K562 (cell line): Measurements from ENCODE around the gene NUB1. TPM values are rescaled to one million over a fixed set of nuclear protein-coding genes. Genes with fewer than 3 reads are reported as not detected.

Source experiments
- CREB3 ChIP-seq: fragments of 450-650 bp; conservative IDR thresholded peaks from 2 replicates; pipeline ENCODE4 v1.6.1; 2016; ENCODE audit warnings: missing genetic modification characterization, low read depth, mild to moderate bottlenecking, missing compliant biosample characterization, moderate library complexity
- CREM ChIP-seq: IDR thresholded peaks from 2 replicates; pipeline ENCODE4 v1.6.1; 2014; ENCODE audit warnings: antibody characterized with exemption, low read depth
- ELF2 ChIP-seq: fragments of 250-450 bp; sonication (Bioruptor Pico); IDR thresholded peaks from 2 replicates; pipeline ENCODE4 v1.5.0; 2021; ENCODE audit warnings: mild to moderate bottlenecking
- FOXK2 ChIP-seq, 2 experiments: fragments of 450-650 bp; IDR thresholded peaks in 1 of 2; conservative IDR thresholded peaks in 1 of 2; 2 replicates each; pipeline ENCODE4 v1.6.1; 2016; ENCODE audit warnings: low read depth in 2 of 2, mild to moderate bottlenecking in 1 of 2
- HDAC8 ChIP-seq: fragments of 450-650 bp; IDR thresholded peaks from 2 replicates; pipeline ENCODE4 v1.6.1; 2016; ENCODE audit warnings: mild to moderate bottlenecking, missing genetic modification characterization, moderate library complexity, missing compliant biosample characterization
- JUND ChIP-seq, 2 experiments: IDR thresholded peaks; 2 replicates in 1 of 2; 3 replicates in 1 of 2; pipeline ENCODE4 v1.6.1; 2011; ENCODE audit warnings: borderline replicate concordance in 2 of 2, low read depth in 2 of 2, low read length in 2 of 2, improper control_type of control experiment in 1 of 2, missing biosample characterization in 1 of 2, missing genetic modification characterization in 1 of 2, missing genetic modification reagents in 1 of 2
- KAT7 ChIP-seq: sonication (generic); formaldehyde crosslinking; IDR thresholded peaks from 2 replicates; pipeline ENCODE4 v1.8.0; 2022; ENCODE audit warnings: missing genetic modification reagents, mild to moderate bottlenecking, borderline replicate concordance
- KLF16 ChIP-seq: IDR thresholded peaks from 2 replicates; pipeline ENCODE4 v1.6.1; 2016; ENCODE audit warnings: antibody characterized with exemption
- MED1 ChIP-seq: sonication (generic); formaldehyde crosslinking; IDR thresholded peaks from 2 replicates; pipeline ENCODE4 v1.8.1; 2023; ENCODE audit warnings: missing genetic modification reagents, borderline replicate concordance
- RB1 ChIP-seq: fragments of 450-650 bp; IDR thresholded peaks from 2 replicates; pipeline ENCODE4 v1.6.1; 2017; ENCODE audit warnings: low read depth, mild to moderate bottlenecking
- SNIP1 ChIP-seq: fragments of 450-650 bp; IDR thresholded peaks from 2 replicates; pipeline ENCODE4 v1.7.1; 2017; ENCODE audit warnings: low read depth, mild to moderate bottlenecking
- TRIM28 ChIP-seq: fragments of 450-650 bp; IDR thresholded peaks from 2 replicates; pipeline ENCODE4 v1.6.1; 2017
- XRCC3 ChIP-seq: fragments of 450-650 bp; IDR thresholded peaks from 2 replicates; pipeline ENCODE4 v1.6.1; 2017; ENCODE audit warnings: mild to moderate bottlenecking, moderate library complexity
- ZBTB49 ChIP-seq: sonication (generic); formaldehyde crosslinking; IDR thresholded peaks from 2 replicates; pipeline ENCODE4 v1.8.0; 2022; ENCODE audit warnings: missing genetic modification reagents, mild to moderate bottlenecking, borderline replicate concordance
- ZEB2 ChIP-seq: fragments of 450-650 bp; IDR thresholded peaks from 2 replicates; pipeline ENCODE4 v1.6.1; 2016
- ZFP36 ChIP-seq: fragments of 150-350 bp; IDR thresholded peaks from 2 replicates; pipeline ENCODE4 v1.6.1; 2018; ENCODE audit warnings: low read length, low read depth; ENCODE audit not compliant: partially characterized antibody
- ZNF12 ChIP-seq: sonication (generic); formaldehyde crosslinking; IDR thresholded peaks from 2 replicates; pipeline ENCODE4 v1.4.0; 2020; ENCODE audit warnings: mild to moderate bottlenecking, missing genetic modification reagents
- polyA plus RNA-seq, 8 experiments: library from polyadenylated mRNA; depleted of rRNA in 4 of 8; stranded (reverse) in 5 of 8; unstranded in 3 of 8; fragments of >200 nt; fragmentation: Nextera tagmentation in 2 of 8; fragmentation: Illumina TruSeq in 1 of 8; extraction: Ambion mirVana in 2 of 8; extraction: Trizol in 1 of 8; gene quantifications; 2 replicates each; pipeline versions ENCODE4 v1.2.1 to v1.2.3, GENCODE V29; 2011 to 2014; ENCODE audit warnings: inconsistent platforms in 1 of 8, missing spikeins in 1 of 8
- total RNA-seq, 7 experiments: library from RNA; depleted of rRNA in 6 of 7; stranded (reverse); fragments of >200 nt in 6 of 7; fragmentation: Illumina TruSeq in 2 of 7; extraction: Trizol in 2 of 7; gene quantifications; 2 replicates each; pipeline versions ENCODE4 v1.2.1 to v1.2.3, GENCODE V29; 2011 to 2021; ENCODE audit warnings: low replicate concordance in 1 of 7
- TF ChIP-seq, protein P1 (sequence below): fragments of 450-650 bp; IDR thresholded peaks from 2 replicates; pipeline ENCODE4 v1.6.1; 2018; ENCODE audit warnings: mild to moderate bottlenecking, low read depth; ENCODE audit not compliant: partially characterized antibody
- TF ChIP-seq, protein P2 (sequence below): fragments of 450-650 bp; IDR thresholded peaks from 2 replicates; pipeline ENCODE4 v1.6.1; 2016; ENCODE audit warnings: low read depth, mild to moderate bottlenecking, moderate library complexity
- TF ChIP-seq, protein P3 (sequence below): IDR thresholded peaks from 2 replicates; pipeline ENCODE4 v1.6.1; 2012; ENCODE audit warnings: low read depth, low read length, improper control_type of control experiment, borderline replicate concordance

Gene NUB1
- total and polyA plus RNA-seq, 9 of the 15 experiments (the other 6 are each of a cell fraction or from before 2014, with no cell fraction given), result 43.2 to 159 (median 85.2) TPM

GRCh38 chr7:151311294-151311864 lies 30.2 kb upstream of the NUB1 start (continued):
- TF ChIP-seq, protein P1, sequence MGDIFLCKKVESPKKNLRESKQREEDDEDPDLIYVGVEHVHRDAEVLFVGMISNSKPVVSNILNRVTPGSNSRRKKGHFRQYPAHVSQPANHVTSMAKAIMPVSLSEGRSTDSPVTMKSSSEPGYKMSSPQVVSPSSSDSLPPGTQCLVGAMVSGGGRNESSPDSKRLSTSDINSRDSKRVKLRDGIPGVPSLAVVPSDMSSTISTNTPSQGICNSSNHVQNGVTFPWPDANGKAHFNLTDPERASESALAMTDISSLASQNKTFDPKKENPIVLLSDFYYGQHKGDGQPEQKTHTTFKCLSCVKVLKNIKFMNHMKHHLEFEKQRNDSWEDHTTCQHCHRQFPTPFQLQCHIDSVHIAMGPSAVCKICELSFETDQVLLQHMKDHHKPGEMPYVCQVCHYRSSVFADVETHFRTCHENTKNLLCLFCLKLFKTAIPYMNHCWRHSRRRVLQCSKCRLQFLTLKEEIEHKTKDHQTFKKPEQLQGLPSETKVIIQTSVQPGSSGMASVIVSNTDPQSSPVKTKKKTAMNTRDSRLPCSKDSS, result peak; percentile 29
- no peak for TF ChIP-seq ZFP36
- no peak for TF ChIP-seq FOXK2 (conservative IDR thresholded peaks at IDR 0.05 in 1 of 2, IDR thresholded peaks at IDR 0.05 in 1 of 2; ENCODE audit: low read depth in 2 of 2)
- TF ChIP-seq CREB3, result no peak
- TF ChIP-seq ZBTB49 (CRISPR knock-in tag), result no peak
- 0 out of 2 replicates have a peak, but pooled peaks have one; percentile 29 for TF ChIP-seq KAT7 (CRISPR knock-in tag)
- no peak for TF ChIP-seq ZEB2
- 0 out of 2 replicates have a peak, but pooled peaks have one; percentile 4 for TF ChIP-seq JUND (IDR thresholded peaks at IDR 0.05; ENCODE audit: borderline replicate concordance, low read depth, low read length)
- TF ChIP-seq JUND (tag; IDR thresholded peaks at IDR 0.05; ENCODE audit: borderline replicate concordance, low read depth, low read length), result no peak; the same call in 2 of the 3 replicates
- peak; percentile 21; the same call in 1 of the 2 replicates for TF ChIP-seq XRCC3
- TF ChIP-seq HDAC8, result no peak
- TF ChIP-seq ELF2, result no peak
- TF ChIP-seq, protein P2, sequence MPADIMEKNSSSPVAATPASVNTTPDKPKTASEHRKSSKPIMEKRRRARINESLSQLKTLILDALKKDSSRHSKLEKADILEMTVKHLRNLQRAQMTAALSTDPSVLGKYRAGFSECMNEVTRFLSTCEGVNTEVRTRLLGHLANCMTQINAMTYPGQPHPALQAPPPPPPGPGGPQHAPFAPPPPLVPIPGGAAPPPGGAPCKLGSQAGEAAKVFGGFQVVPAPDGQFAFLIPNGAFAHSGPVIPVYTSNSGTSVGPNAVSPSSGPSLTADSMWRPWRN, result no peak
- 0 out of 2 replicates have a peak, but pooled peaks have one; percentile 20 for TF ChIP-seq KLF16
- TF ChIP-seq RB1, result peak; percentile 28; the same call in 1 of the 2 replicates
- no peak for TF ChIP-seq MED1 (CRISPR knock-in tag)
- TF ChIP-seq, protein P3, sequence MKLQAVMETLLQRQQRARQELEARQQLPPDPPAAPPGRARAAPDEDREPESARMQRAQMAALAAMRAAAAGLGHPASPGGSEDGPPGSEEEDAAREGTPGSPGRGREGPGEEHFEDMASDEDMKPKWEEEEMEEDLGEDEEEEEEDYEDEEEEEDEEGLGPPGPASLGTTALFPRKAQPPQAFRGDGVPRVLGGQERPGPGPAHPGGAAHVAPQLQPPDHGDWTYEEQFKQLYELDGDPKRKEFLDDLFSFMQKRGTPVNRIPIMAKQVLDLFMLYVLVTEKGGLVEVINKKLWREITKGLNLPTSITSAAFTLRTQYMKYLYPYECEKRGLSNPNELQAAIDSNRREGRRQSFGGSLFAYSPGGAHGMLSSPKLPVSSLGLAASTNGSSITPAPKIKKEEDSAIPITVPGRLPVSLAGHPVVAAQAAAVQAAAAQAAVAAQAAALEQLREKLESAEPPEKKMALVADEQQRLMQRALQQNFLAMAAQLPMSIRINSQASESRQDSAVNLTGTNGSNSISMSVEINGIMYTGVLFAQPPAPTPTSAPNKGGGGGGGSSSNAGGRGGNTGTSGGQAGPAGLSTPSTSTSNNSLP, result no peak
- peak; percentile 90 for TF ChIP-seq TRIM28
- TF ChIP-seq ZNF12 (CRISPR knock-in tag), result no peak
- TF ChIP-seq CREM, result 0 out of 2 replicates have a peak, but pooled peaks have one; percentile 18
- no peak for TF ChIP-seq SNIP1
